Measurements from ENCODE around the gene ZNF100.
"Not testable (repeated sequence)": the region's sequence is repeated elsewhere in the genome, so short reads cannot be mapped to it uniquely, and the experiment has no call there.

The ZNF100 gene

DNA sequence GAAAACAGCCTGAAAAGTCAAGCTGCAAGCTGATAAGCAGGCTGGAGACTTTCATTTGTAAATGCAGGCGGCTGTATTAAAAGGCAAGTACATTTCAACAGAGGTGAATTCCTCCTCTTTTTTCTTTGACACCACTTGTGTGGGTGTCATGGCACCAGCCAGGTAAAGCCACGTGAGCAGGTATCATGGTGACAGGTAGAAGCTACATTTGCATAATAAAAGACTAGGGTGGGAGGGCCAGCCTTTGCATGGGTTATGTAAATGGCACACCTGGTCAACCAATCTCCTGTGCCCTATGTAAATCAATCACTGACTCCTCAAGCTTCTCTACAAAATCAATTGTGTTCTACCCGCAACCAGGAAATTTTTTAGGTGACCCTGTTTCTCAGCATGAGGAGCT, 68.2 kb downstream of the ZNF100 start:
- DNase-seq: no peak

DNA sequence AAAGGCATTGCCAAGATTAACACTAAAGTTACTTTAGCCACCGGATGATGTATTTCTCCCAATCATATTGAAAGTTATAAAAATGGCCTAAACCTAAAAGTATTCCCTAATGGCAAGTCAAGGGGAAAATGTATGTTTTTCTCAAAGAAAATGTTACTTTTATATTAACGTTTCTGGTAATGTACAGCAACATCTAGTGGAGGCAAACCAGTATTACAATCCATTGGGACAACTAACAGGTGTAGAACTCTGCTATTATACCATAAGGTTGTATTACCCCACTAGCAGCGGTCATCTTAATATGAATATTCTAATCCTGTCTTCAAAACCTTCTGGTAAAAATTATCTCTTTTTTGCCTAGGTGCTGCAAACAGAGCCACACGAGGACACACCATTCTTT, 69.2 kb downstream of the ZNF100 start:
- DNase-seq: no peak

DNA sequence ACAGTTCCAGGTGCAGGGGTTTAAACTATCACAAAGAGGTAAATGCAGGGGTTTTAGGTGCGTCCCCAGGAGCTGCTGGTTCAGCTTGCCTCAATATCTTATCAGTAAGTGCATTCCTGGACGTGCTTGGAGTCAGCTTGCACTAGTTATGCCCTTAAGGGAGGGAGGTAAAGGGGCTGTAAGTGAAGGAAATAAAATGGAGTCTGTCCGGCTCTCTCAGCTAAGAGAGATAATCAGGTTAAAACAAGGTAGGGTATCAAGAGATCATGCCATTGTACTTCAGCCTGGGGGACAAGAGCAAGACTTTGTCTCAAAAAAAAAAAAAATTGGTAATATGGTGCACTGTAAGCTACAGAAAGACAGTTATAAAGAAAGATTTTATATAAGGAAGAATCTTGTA, 69.7 kb downstream of the ZNF100 start:
- no peak for DNase-seq

DNA sequence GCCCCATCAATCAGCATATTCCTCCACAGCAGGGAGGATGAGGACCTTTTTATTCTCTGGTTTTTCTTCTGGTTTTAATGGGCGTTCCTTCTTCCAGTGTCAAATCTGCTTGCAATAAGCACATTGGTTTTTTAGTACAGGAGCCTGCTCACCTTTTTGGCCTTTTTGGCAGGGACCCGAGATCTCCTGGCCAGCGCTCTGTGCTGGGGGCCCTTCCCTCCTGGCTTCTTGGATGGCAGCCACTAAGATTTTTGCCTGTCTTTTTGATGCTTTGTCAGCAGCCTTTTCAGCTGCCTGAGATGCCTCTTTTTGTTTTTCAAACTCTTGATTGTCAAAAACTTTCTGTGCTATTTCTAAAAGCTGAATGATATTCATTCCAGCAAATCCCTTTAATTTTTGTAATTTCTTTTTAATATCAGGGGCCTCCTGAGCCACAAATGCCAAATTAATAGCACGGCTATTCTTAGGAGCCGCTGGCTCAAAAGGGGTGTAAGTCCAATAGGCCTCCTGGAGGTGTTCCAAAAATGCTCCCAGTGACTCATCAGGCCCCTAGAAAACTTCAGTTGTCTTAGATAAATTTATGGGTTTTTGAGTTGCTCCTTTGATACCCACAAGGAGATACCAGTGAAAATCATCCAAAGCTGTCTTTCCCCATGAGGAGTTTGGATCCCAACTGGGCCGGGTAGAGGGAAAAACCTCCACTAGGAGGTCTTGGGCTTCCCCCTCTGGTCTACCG, 73.0 kb downstream of the ZNF100 start:
- no peak for DNase-seq

DNA sequence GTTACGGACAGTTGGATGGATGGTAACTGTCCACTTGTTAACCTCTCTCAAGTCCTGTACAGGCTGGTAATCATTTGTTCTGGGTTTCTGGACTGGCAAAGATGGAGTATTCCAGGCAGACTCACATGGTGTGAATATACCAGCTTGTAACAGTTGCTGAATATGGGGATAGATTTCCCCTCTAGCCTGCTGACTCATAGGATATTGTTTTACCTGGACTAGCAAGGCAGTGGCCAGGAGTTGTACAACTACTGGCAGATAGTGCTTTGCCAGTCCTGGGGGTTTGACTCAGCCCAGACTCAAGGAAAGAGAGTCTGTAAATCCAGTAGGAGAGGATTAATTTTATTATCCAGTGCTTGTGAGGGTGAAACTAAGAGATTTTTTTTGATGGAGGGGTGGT, 74.0 kb downstream of the ZNF100 start:
- no peak for DNase-seq

DNA sequence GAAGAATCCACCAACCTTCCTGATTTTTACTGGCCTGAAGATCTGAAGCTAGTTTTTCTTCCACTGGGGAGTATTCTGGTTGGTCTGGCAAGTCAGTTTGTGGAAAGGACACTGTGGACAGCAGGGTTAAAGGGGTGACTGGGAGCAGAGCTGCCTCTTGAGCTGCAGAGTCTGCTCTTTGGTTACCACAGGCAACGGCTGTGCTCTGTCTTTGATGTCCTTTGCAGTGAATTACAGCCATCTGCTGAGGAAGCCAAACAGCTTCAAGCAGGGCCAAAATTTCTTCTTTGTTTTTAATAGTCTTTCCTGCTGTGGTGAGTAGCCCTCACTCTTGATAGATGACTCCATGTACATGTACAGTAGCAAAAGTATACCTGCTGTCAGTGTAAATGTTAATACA, 75.7 kb downstream of the ZNF100 start:
- no peak for DNase-seq

DNA sequence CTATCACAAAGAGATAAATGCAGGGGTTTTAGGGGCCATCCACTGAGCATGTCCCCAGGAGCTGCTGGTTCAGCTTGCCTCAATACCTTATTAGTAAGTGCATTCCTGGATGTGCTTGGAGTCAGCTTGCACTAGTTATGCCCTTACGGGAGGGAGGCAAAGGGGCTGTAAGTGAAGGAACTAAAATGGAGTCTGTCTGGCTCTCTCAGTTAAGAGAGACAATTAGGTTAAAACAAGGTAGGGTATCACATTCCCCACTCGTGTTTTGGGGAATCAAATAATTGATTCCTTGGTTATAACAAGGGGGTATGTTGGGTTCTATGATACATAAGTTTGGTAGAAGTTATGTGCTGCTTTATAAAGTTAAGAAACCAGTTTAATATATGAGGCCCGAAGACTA, 78.9 kb downstream of the ZNF100 start:
- DNase-seq: no peak

DNA sequence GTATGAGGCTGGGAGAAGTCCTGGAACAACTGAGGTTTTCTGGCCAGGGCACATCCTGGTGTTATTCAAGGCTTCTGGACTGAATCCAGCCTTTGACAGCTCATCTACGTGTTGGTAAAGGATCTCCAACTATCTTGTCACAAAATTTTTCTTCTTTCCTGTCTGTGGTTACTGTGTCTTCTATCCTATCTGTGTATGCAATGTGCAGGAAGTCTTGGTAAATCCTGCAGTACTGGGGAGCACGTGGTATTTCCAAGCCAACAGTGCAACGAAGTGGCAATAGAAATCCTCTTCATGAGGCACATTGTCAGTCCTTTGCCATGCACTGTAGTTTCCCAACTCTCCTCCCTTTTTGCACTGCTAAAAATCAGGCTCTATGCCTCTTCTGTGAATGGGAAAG, 86.7 kb downstream of the ZNF100 start:
- no peak for DNase-seq

DNA sequence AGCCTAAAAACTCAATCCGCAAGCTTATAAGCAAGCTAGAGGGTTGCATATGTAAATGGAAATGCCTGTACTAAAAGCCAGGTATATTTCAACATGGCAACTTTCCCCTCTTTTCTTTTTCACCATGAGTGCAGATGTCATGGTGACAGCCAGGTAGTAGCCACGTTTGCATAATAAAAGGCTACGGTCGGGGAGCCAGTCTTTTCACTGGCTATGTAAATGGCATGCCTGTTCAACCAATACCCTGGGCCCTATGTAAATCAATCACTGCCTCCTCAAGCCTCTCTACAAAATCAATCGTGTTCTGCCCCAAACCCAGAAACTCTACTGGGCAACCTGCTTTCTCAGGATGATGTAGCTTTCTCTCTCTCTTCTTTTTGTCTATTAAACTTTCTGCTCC, 87.4 kb downstream of the ZNF100 start:
- no peak for DNase-seq

DNA sequence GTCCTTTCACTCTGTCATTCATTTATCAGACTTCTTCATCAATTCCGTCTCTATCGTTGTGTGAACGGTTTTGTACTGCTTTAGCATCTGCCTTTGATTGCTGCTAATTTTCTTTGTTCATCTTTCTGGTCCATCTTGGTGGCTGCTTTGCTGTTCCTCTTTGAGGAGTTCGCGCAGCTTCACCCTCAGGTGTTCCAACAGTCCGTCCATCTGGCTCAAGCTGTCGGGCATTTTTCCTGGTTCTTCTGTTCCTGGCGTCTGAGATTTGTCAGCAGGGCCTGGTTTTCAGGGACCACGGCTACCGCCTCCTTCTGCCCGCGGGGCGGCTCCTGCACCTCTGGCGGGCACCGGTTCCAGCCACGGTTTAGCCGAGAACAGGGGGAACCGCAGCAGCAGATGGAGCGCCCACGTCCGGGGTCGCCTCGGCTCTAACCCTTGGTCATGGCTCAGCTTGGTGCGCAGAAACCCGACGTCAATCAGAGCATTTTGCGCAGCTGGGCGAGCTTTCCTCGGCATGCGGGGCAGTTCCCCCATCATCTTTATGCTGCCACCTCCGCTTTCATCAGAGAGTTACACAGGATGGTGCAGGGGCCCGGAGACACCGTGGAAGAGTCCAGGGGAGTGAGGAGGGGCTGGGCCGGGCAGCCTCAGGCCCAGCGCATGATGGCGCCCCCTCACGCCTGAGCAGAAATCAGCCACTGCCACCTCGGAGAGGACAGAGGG, 89.5 kb downstream of the ZNF100 start:
- no peak for DNase-seq

DNA sequence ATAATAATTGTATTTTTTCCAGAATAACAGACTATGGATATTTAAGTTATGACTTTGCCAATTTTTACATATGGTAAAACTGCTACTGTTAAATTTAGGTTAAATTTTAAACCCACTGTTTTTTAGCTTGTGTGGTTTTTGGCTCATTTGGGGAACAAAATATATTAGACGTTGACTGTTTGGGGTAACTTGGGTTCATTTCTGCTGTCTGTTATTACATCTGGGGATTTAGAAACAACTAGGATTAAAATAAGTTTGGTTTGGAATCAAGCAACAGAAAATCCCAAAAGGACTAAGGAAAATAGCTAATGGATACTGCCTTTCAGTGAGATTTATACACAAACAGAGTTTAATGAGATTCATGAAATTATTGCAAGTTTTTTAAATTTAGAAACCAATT, 92.9 kb downstream of the ZNF100 start:
- no peak for DNase-seq

DNA sequence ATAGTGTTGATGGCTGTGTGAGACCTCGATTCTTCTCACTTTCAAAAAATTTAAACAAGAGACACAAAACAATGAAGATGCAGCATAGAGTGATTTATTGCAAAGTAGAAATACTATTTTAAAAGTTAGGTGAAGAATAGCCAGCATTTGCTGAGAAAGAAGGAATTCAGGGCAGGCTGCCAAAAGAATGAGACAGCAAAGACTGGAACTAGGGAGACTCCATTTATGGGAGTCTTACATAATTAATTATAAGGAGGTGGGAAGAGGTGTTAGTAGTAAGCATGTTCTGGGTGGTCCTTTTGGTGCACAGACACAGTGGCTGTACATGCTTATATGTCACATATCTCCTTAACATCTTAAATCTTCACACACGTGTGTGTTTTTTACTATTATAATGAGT, 93.9 kb downstream of the ZNF100 start:
- DNase-seq: not testable (repeated sequence)

Data from NCI-H1436 treated with DMSO at 0.1 percent for 48 hours (cell line).